IgD-negative memory B cell (primary cell): ENCODE data around the gene ELF4. TPM values are rescaled to one million over a fixed set of nuclear protein-coding genes. Genes with fewer than 3 reads are reported as not detected.

Experiments used
- H3K27ac Mint-ChIP-seq, 3 donors: one replicate each; pipeline ENCODE4 v1.8.0; 2020 to 2022; ENCODE audit warnings: mild to moderate bottlenecking in 3 of 3, mixed read lengths in 3 of 3, moderate library complexity in 1 of 3
- H3K27me3 Mint-ChIP-seq: one replicate; pipeline ENCODE4 v1.8.0; 2021; ENCODE audit warnings: mixed read lengths
- H3K36me3 Mint-ChIP-seq: one replicate; pipeline ENCODE4 v1.8.0; 2020; ENCODE audit warnings: mild to moderate bottlenecking, mixed read lengths
- H3K4me1 Mint-ChIP-seq, 3 donors: one replicate each; pipeline ENCODE4 v1.8.0; 2020 to 2022; ENCODE audit warnings: mixed read lengths in 3 of 3, mild to moderate bottlenecking in 1 of 3
- H3K4me3 Mint-ChIP-seq, 4 donors: one replicate each; pipeline ENCODE4 v1.8.0; 2020 to 2022; ENCODE audit warnings: mild to moderate bottlenecking in 4 of 4, mixed read lengths in 4 of 4, moderate library complexity in 3 of 4
- H3K9me3 Mint-ChIP-seq, 3 donors: one replicate each; pipeline ENCODE4 v1.8.0; 2020 to 2021; ENCODE audit warnings: mixed read lengths in 3 of 3, mild to moderate bottlenecking in 1 of 3
- polyA plus RNA-seq: library from polyadenylated mRNA; unstranded; fragments of 300-500 nt; fragmentation: Illumina TruSeq; gene quantifications from one replicate; pipeline ENCODE4 v1.2.3, GENCODE V29; 2021

Gene ELF4
- polyA plus RNA-seq, 1 donor from 2014 or later, result 15.6 TPM

GRCh38 chrX:130083107-130083490, 27.2 kb downstream of the ELF4 start:
- H3K9me3 Mint-ChIP-seq, result peaks cover 0 to 2% (median 0%) of the 10 kb centered on the region in 3 donors
- H3K36me3 Mint-ChIP-seq, result no peaks in the 10 kb centered on the region

GRCh38 chrX:130082244-130083106, 27.8 kb downstream of the ELF4 start:
- peaks cover 4% of the 10 kb centered on the region for H3K27me3 Mint-ChIP-seq
- H3K9me3 Mint-ChIP-seq, result no peaks in the 10 kb centered on the region
- peak overlapping the region; percentile 85 to 95 (median 94) for H3K27ac Mint-ChIP-seq
- H3K4me3 Mint-ChIP-seq, result peak overlapping the region; percentile 82 to 98 (median 91)
- no peaks in the 10 kb centered on the region for H3K36me3 Mint-ChIP-seq
- H3K4me1 Mint-ChIP-seq, result peaks cover 48 to 52% (median 51%) of the 10 kb centered on the region in 3 donors

More at GRCh38 chrX:130083107-130083490, 27.2 kb downstream of the ELF4 start:
- Mint-ChIP-seq H3K27me3 (peaks cover 6% of the 10 kb centered on the region), H3K4me3 (peak overlapping the region; percentile 83 to 98 (median 88)), H3K4me1 (peaks cover 51 to 56% (median 53%) of the 10 kb centered on the region in 3 donors), H3K27ac (peak overlapping the region; percentile 85 to 95 (median 94))

- Mint-ChIP-seq H3K4me1 (peaks cover 44 to 47% (median 45%) of the 10 kb centered on the region in 3 donors), H3K27me3 (peaks cover 4% of the 10 kb centered on the region), H3K27ac (peak overlapping the region in 2 of 3 donors; percentile 54 to 94), H3K9me3 (no peaks in the 10 kb centered on the region), H3K4me3 (peak overlapping the region in 3 of 4 donors; percentile 36 to 98 (median 94)), H3K36me3 (no peaks in the 10 kb centered on the region)
These were observed 28.8 kb downstream of the ELF4 start for GRCh38 chrX:130081421-130082045.

GRCh38 chrX:130080791-130081367, 29.4 kb downstream of the ELF4 start:
- Mint-ChIP-seq H3K36me3 (no peaks in the 10 kb centered on the region), H3K27me3 (no peaks in the 10 kb centered on the region), H3K4me1 (peaks cover 38 to 41% (median 40%) of the 10 kb centered on the region in 3 donors), H3K27ac (peak overlapping the region in 1 of 3 donors; percentile 54), H3K9me3 (no peaks in the 10 kb centered on the region), H3K4me3 (peak overlapping the region in 2 of 4 donors; percentile 36 to 61)

GRCh38 chrX:130079824-130080406, 30.4 kb downstream of the ELF4 start:
- Mint-ChIP-seq H3K36me3 (no peaks in the 10 kb centered on the region), H3K27ac (peak overlapping the region; percentile 33 to 51 (median 48)), H3K27me3 (no peaks in the 10 kb centered on the region), H3K9me3 (no peaks in the 10 kb centered on the region), H3K4me1 (peaks cover 30 to 36% (median 32%) of the 10 kb centered on the region in 3 donors), H3K4me3 (peak overlapping the region in 2 of 4 donors; percentile 53 to 67)

- no peaks in the 10 kb centered on the region for H3K9me3 Mint-ChIP-seq
- peak overlapping the region in 1 of 3 donors; percentile 41 for H3K27ac Mint-ChIP-seq
- H3K4me1 Mint-ChIP-seq, result peaks cover 3 to 8% (median 6%) of the 10 kb centered on the region in 3 donors
- H3K36me3 Mint-ChIP-seq, result no peaks in the 10 kb centered on the region
- no peaks in the 10 kb centered on the region for H3K27me3 Mint-ChIP-seq
- H3K4me3 Mint-ChIP-seq, result no peak overlapping the region
These were observed 34.5 kb downstream of the ELF4 start for GRCh38 chrX:130075777-130076176.

- Mint-ChIP-seq H3K4me3 (peak overlapping the region in 1 of 4 donors; percentile 68), H3K36me3 (peaks cover under 1% of the 10 kb centered on the region), H3K4me1 (no peaks in the 10 kb centered on the region), H3K27me3 (no peaks in the 10 kb centered on the region), H3K9me3 (no peaks in the 10 kb centered on the region), H3K27ac (no peak overlapping the region)
These were observed 38.0 kb downstream of the ELF4 start for GRCh38 chrX:130072345-130072740.

GRCh38 chrX:130071611-130072344, 38.5 kb downstream of the ELF4 start:
- Mint-ChIP-seq H3K36me3 (peaks cover 2% of the 10 kb centered on the region), H3K4me3 (peak overlapping the region in 1 of 4 donors; percentile 68), H3K27ac (no peak overlapping the region), H3K4me1 (no peaks in the 10 kb centered on the region), H3K27me3 (no peaks in the 10 kb centered on the region), H3K9me3 (no peaks in the 10 kb centered on the region)

GRCh38 chrX:130066975-130067615, 43.2 kb downstream of the ELF4 start:
- Mint-ChIP-seq H3K27me3 (peaks cover 5% of the 10 kb centered on the region), H3K4me1 (no peaks in the 10 kb centered on the region), H3K9me3 (no peaks in the 10 kb centered on the region), H3K36me3 (peaks cover 3% of the 10 kb centered on the region), H3K27ac (no peak overlapping the region), H3K4me3 (no peak overlapping the region)

GRCh38 chrX:130060122-130061069, 49.9 kb downstream of the ELF4 start:
- Mint-ChIP-seq H3K27ac (peak overlapping the region in 1 of 3 donors; percentile 84), H3K9me3 (no peaks in the 10 kb centered on the region), H3K4me1 (peaks cover 0 to 5% (median 4%) of the 10 kb centered on the region in 3 donors), H3K36me3 (peaks cover 1% of the 10 kb centered on the region), H3K4me3 (peak overlapping the region; percentile 75 to 94 (median 86)), H3K27me3 (peaks cover 5% of the 10 kb centered on the region)

- H3K9me3 Mint-ChIP-seq, result no peaks in the 10 kb centered on the region
- H3K27me3 Mint-ChIP-seq, result peaks cover 2% of the 10 kb centered on the region
- no peaks in the 10 kb centered on the region for H3K36me3 Mint-ChIP-seq
- H3K4me1 Mint-ChIP-seq, result peaks cover 0 to 5% (median 4%) of the 10 kb centered on the region in 3 donors
- no peak overlapping the region for H3K27ac Mint-ChIP-seq
- H3K4me3 Mint-ChIP-seq, result peak overlapping the region in 1 of 4 donors; percentile 27
These were observed 51.6 kb downstream of the ELF4 start for GRCh38 chrX:130058652-130059051.

- no peak overlapping the region for H3K4me3 Mint-ChIP-seq
- H3K9me3 Mint-ChIP-seq, result no peaks in the 10 kb centered on the region
- peaks cover 1% of the 10 kb centered on the region for H3K27me3 Mint-ChIP-seq
- no peak overlapping the region for H3K27ac Mint-ChIP-seq
- H3K4me1 Mint-ChIP-seq, result peaks cover 0 to 5% (median 4%) of the 10 kb centered on the region in 3 donors
- H3K36me3 Mint-ChIP-seq, result no peaks in the 10 kb centered on the region
These were observed 53.1 kb downstream of the ELF4 start for GRCh38 chrX:130057209-130057608.

- Mint-ChIP-seq H3K9me3 (no peaks in the 10 kb centered on the region), H3K4me1 (peaks cover 0 to 5% (median 5%) of the 10 kb centered on the region in 3 donors), H3K27me3 (no peaks in the 10 kb centered on the region), H3K4me3 (no peak overlapping the region), H3K36me3 (peaks cover 2% of the 10 kb centered on the region), H3K27ac (peak overlapping the region in 1 of 3 donors; percentile 86)
These were observed 54.4 kb downstream of the ELF4 start for GRCh38 chrX:130055899-130056298.
